Body of pancreas (tissue), 4 donors: ENCODE measurements around the gene ASB7. TPM values are rescaled to one million over a fixed set of nuclear protein-coding genes. Genes with fewer than 3 reads are reported as not detected.

Experiments used
- ATAC-seq: fragments of 150-250 bp; one replicate; pipeline ENCODE4 v1.9.1; 2016
- DNase-seq, 4 donors: peaks; one replicate each; pipeline ENCODE4 v3.0.0-alpha.2; 2019
- H3K27ac ChIP-seq, 4 donors: fragments of 200-600 bp; sonication (generic); 1 replicate in 3 of 4; 2 replicates in 1 of 4; pipeline versions ENCODE4 v1.5.1 to v1.6.1; 2016 to 2019; ENCODE audit warnings: mild to moderate bottlenecking in 1 of 4, mixed read lengths in 1 of 4, moderate library complexity in 1 of 4
- H3K27me3 ChIP-seq, 2 donors: fragments of 200-600 bp; sonication (generic); one replicate each; pipeline ENCODE4 v1.6.0; 2016; ENCODE audit warnings: mild to moderate bottlenecking in 1 of 2
- H3K36me3 ChIP-seq, 2 donors: fragments of 200-600 bp; sonication (generic); replicated peaks in 1 of 2; 2 replicates each; pipeline ENCODE4 v1.5.1; 2016; ENCODE audit warnings: low read depth in 2 of 2; ENCODE audit not compliant: insufficient read depth in 1 of 2
- H3K4me1 ChIP-seq: fragments of 200-600 bp; sonication (generic); one replicate; pipeline ENCODE4 v1.6.0; 2016
- H3K4me3 ChIP-seq, 2 donors: fragments of 200-600 bp; sonication (generic); 1 replicate in 1 of 2; 2 replicates in 1 of 2; pipeline ENCODE4 v1.5.1; 2016 to 2019
- H3K9me3 ChIP-seq, 3 donors: fragments of 200-600 bp; sonication (generic); 1 replicate in 2 of 3; 2 replicates in 1 of 3; pipeline ENCODE4 v1.5.1; 2016
- CTCF ChIP-seq, 7 experiments: fragments of 450-650 bp in 4 of 7; fragments of 200-600 bp in 3 of 7; sonication (generic) in 3 of 7; IDR thresholded peaks; one replicate each; pipeline ENCODE4 v1.5.1; 2016 to 2019; ENCODE audit warnings: antibody characterized with exemption in 7 of 7
- POLR2A ChIP-seq, 3 donors: fragments of 450-650 bp; IDR thresholded peaks; one replicate each; pipeline ENCODE4 v1.6.1; 2016; ENCODE audit warnings: antibody characterized with exemption in 3 of 3, mild to moderate bottlenecking in 2 of 3
- WGBS, 2 donors: methylation state at CpG; one replicate each; pipeline ENCODE4 v1.1.5; 2017; 5-methylcytosine and 5-hydroxymethylcytosine counted together
- intact Hi-C: fragments of 100-400 bp; cut with DNase I; formaldehyde crosslinking; loops from one replicate; pipeline ENCODE4 v1.15.1; 2023
- total RNA-seq, 2 donors: library from RNA; depleted of rRNA; stranded (reverse); fragments of >200 nt; gene quantifications; one replicate each; pipeline ENCODE4 v1.1.0, GENCODE V29; 2016

Gene ASB7
- total RNA-seq, 2 donors from 2014 or later, result 7.6 to 8.6 TPM

GRCh38 chr15:100614336-100614735 lies 11.9 kb downstream of the ASB7 start:
- Histone ChIP-seq H3K9me3 (no peaks in the 10 kb centered on the region), H3K27me3 (no peaks in the 10 kb centered on the region), H3K27ac (no peak overlapping the region), H3K36me3 (peaks cover 0 to 4% of the 10 kb centered on the region in 2 donors), H3K4me3 (no peak overlapping the region), H3K4me1 (no peaks in the 10 kb centered on the region)
- intact Hi-C loops, result no loop called here
- no peak for DNase-seq
- TF ChIP-seq CTCF (IDR thresholded peaks at IDR 0.05) (no peak), POLR2A (IDR thresholded peaks at IDR 0.05) (no peak)
- 87 to 88% methylated on average over 2 of the region's 2 CpGs for WGBS, 2 donors
- no peak for ATAC-seq

GRCh38 chr15:100614918-100615317 lies 12.5 kb downstream of the ASB7 start:
- 94 to 98% methylated on average over 4 of the region's 4 CpGs for WGBS, 2 donors
- Histone ChIP-seq H3K4me3 (no peak overlapping the region), H3K27ac (no peak overlapping the region), H3K4me1 (no peaks in the 10 kb centered on the region), H3K9me3 (no peaks in the 10 kb centered on the region), H3K27me3 (no peaks in the 10 kb centered on the region), H3K36me3 (peaks cover 0 to 4% of the 10 kb centered on the region in 2 donors)
- TF ChIP-seq POLR2A (IDR thresholded peaks at IDR 0.05) (no peak), CTCF (IDR thresholded peaks at IDR 0.05) (no peak)
- ATAC-seq (no peak), DNase-seq (no peak)
- intact Hi-C loops, result no loop called here

GRCh38 chr15:100615801-100616200 lies 13.4 kb downstream of the ASB7 start:
- intact Hi-C loops, result no loop called here
- TF ChIP-seq POLR2A (IDR thresholded peaks at IDR 0.05) (no peak), CTCF (IDR thresholded peaks at IDR 0.05) (no peak)
- Histone ChIP-seq H3K4me1 (no peaks in the 10 kb centered on the region), H3K36me3 (peaks cover 0 to 6% of the 10 kb centered on the region in 2 donors), H3K27me3 (no peaks in the 10 kb centered on the region), H3K9me3 (no peaks in the 10 kb centered on the region), H3K4me3 (no peak overlapping the region), H3K27ac (no peak overlapping the region)
- ATAC-seq, result no peak
- WGBS, 2 donors, result 24 to 28% methylated on average over 5 of the region's 5 CpGs
- no peak for DNase-seq

GRCh38 chr15:100616700-100617099 lies 14.3 kb downstream of the ASB7 start:
- no peak overlapping the region for H3K4me3 ChIP-seq
- no peaks in the 10 kb centered on the region for H3K27me3 ChIP-seq
- no peaks in the 10 kb centered on the region for H3K9me3 ChIP-seq
- TF ChIP-seq POLR2A (IDR thresholded peaks at IDR 0.05) (no peak), CTCF (IDR thresholded peaks at IDR 0.05) (no peak)
- no peaks in the 10 kb centered on the region for H3K4me1 ChIP-seq
- H3K36me3 ChIP-seq, result peaks cover 0 to 6% of the 10 kb centered on the region in 2 donors
- WGBS, 2 donors, result 62 to 70% methylated on average over 2 of the region's 2 CpGs
- intact Hi-C loops, result no loop called here
- no peak for DNase-seq
- ATAC-seq, result no peak
- no peak overlapping the region for H3K27ac ChIP-seq

GRCh38 chr15:100623301-100623700 lies 20.9 kb downstream of the ASB7 start:
- TF ChIP-seq POLR2A (IDR thresholded peaks at IDR 0.05) (no peak), CTCF (IDR thresholded peaks at IDR 0.05) (no peak)
- Histone ChIP-seq H3K4me3 (no peak overlapping the region), H3K9me3 (no peaks in the 10 kb centered on the region), H3K4me1 (no peaks in the 10 kb centered on the region), H3K27me3 (no peaks in the 10 kb centered on the region), H3K36me3 (peaks cover 0 to 4% of the 10 kb centered on the region in 2 donors), H3K27ac (no peak overlapping the region)
- no peak for ATAC-seq
- 86 to 95% methylated on average over 5 of the region's 5 CpGs for WGBS, 2 donors
- intact Hi-C loops, result loop anchor here (10.0 kb wide), 1 partner anchor 632 kb away; the partner anchor contains the start of gene CHSY1
- no peak for DNase-seq
